OCI-LY1 (cell line): ENCODE measurements around the gene FRS3.
A peak's percentile ranks its signal among the peaks of the same experiment; 100 is the strongest.

Experiments used
- H2AFZ ChIP-seq: fragments of 200-600 bp; sonication (generic), shearing (Covaris generic); 2 replicates; pipeline ENCODE4 v1.6.0; 2014; ENCODE audit warnings: antibody characterized with exemption, mild to moderate bottlenecking, low read length
- H3F3A ChIP-seq: fragments of 200-600 bp; sonication (generic), shearing (Covaris generic); 2 replicates; pipeline ENCODE4 v1.6.0; 2014; ENCODE audit warnings: mild to moderate bottlenecking, antibody characterized with exemption, low read length, moderate library complexity; ENCODE audit not compliant: insufficient read depth
- H3K27ac ChIP-seq: fragments of 200-600 bp; sonication (generic); 2 replicates; pipeline ENCODE4 v1.5.1; 2014; ENCODE audit warnings: low read length, mixed run types, mild to moderate bottlenecking, low read depth; ENCODE audit not compliant: poor library complexity, severe bottlenecking
- H3K27me3 ChIP-seq: fragments of 200-600 bp; sonication (generic); 2 replicates; pipeline ENCODE4 v1.6.0; 2014; ENCODE audit warnings: antibody characterized with exemption, mild to moderate bottlenecking, low read length, moderate library complexity; ENCODE audit not compliant: insufficient read depth
- H3K36me3 ChIP-seq: fragments of 200-600 bp; sonication (generic); 2 replicates; pipeline ENCODE4 v1.6.1; 2014; ENCODE audit warnings: mild to moderate bottlenecking, antibody characterized with exemption, low read length, moderate library complexity, mixed read lengths; ENCODE audit not compliant: insufficient read depth
- H3K4me1 ChIP-seq: fragments of 200-600 bp; sonication (generic); 2 replicates; pipeline ENCODE4 v1.5.1; 2014; ENCODE audit warnings: mild to moderate bottlenecking, low read length, moderate library complexity; ENCODE audit not compliant: insufficient read depth, severe bottlenecking
- H3K4me2 ChIP-seq: fragments of 200-600 bp; sonication (generic), shearing (Covaris generic); 2 replicates; pipeline ENCODE4 v1.6.1; 2014; ENCODE audit warnings: low read length
- H3K4me3 ChIP-seq: fragments of 200-600 bp; sonication (generic); 2 replicates; pipeline ENCODE4 v1.5.1; 2014; ENCODE audit warnings: low read length, low read depth, mild to moderate bottlenecking, mixed read lengths; ENCODE audit not compliant: poor library complexity, severe bottlenecking
- H3K79me2 ChIP-seq: fragments of 200-600 bp; shearing (Covaris generic); 2 replicates; pipeline ENCODE4 v1.6.1; 2016; ENCODE audit warnings: mixed run types, low read length, mixed read lengths; ENCODE audit not compliant: insufficient read depth
- H3K9ac ChIP-seq: fragments of 200-600 bp; sonication (generic), shearing (Covaris generic); 2 replicates; pipeline ENCODE4 v1.6.1; 2014; ENCODE audit warnings: mild to moderate bottlenecking, low read length, mixed read lengths
- H3K9me2 ChIP-seq: fragments of 200-600 bp; sonication (generic), shearing (Covaris generic); 2 replicates; pipeline ENCODE4 v1.6.1; 2014; ENCODE audit warnings: low read depth, mild to moderate bottlenecking, low read length, mixed read lengths
- H3K9me3 ChIP-seq: fragments of 200-600 bp; shearing (Covaris generic); 2 replicates; pipeline ENCODE4 v1.6.1; 2014; ENCODE audit warnings: low read length, mixed read lengths
- H4K20me1 ChIP-seq: fragments of 200-600 bp; sonication (generic), shearing (Covaris generic); 2 replicates; pipeline ENCODE4 v1.6.0; 2016; ENCODE audit warnings: mild to moderate bottlenecking, low read length; ENCODE audit not compliant: insufficient read depth
- EZH2 ChIP-seq: fragments of 200-600 bp; sonication (generic), shearing (Covaris generic); IDR thresholded peaks from 2 replicates; pipeline ENCODE4 v1.8.0; 2017; ENCODE audit warnings: borderline replicate concordance, mixed run types, mild to moderate bottlenecking, antibody characterized with exemption, low read length, moderate library complexity, mixed read lengths
- TF ChIP-seq, protein P1 (sequence below): fragments of 200-600 bp; sonication (generic), shearing (Covaris generic); IDR thresholded peaks from 2 replicates; pipeline ENCODE4 v1.5.1; 2017; ENCODE audit warnings: mild to moderate bottlenecking, antibody characterized with exemption, low read length, moderate library complexity, mixed read lengths

The FRS3 gene

DNA sequence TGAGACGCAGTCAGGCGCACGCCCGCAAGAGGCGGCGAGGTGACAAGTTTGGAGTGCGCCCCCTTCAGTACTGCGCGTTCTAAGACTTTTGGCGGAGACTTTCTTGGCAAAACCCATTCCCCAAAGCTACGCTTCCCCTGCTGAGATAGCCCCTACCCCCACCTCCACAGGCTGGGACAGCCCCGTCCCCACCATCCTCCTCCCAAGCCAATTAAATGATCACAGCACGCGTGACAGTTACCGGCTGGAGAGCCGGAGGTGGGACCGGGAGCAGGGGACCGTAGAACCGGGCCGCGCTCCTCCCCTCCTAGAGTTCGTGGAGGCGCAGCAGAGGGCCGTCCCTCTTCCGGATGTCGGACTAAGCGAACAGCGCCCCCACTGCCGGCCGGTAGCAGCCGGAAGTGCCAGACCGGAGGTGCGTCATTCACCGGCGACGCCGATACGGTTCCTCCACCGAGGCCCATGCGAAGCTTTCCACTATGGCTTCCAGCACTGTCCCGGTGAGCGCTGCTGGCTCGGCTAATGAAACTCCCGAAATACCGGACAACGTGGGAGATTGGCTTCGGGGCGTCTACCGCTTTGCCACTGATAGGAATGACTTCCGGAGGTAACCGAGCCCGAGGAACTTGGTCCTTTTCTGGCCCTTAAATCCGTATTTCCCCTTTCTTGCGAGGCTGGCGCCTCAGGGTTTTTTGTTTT, 7.7 kb upstream of the FRS3 start, which contains the start of gene TOMM6:
TSS of gene TOMM6 (plus strand) at position 476 of the 699 bp plus-strand sequence. CDS start at position 480, 4 bp downstream.
- H3K27ac ChIP-seq, result peak within 1 kb of the TSS; percentile 73
- no peaks in the 10 kb centered on the region for H3F3A ChIP-seq
- peaks cover 18% of the 10 kb centered on the region for H3K4me1 ChIP-seq
- TF ChIP-seq EZH2, result no peak
- TF ChIP-seq, protein P1, sequence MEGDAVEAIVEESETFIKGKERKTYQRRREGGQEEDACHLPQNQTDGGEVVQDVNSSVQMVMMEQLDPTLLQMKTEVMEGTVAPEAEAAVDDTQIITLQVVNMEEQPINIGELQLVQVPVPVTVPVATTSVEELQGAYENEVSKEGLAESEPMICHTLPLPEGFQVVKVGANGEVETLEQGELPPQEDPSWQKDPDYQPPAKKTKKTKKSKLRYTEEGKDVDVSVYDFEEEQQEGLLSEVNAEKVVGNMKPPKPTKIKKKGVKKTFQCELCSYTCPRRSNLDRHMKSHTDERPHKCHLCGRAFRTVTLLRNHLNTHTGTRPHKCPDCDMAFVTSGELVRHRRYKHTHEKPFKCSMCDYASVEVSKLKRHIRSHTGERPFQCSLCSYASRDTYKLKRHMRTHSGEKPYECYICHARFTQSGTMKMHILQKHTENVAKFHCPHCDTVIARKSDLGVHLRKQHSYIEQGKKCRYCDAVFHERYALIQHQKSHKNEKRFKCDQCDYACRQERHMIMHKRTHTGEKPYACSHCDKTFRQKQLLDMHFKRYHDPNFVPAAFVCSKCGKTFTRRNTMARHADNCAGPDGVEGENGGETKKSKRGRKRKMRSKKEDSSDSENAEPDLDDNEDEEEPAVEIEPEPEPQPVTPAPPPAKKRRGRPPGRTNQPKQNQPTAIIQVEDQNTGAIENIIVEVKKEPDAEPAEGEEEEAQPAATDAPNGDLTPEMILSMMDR, result peak; percentile 88; the same call in 1 of the 2 replicates
- H3K36me3 ChIP-seq, result peaks cover 34% of the 10 kb centered on the region
- H3K9me3 ChIP-seq, result no peaks in the 10 kb centered on the region
- peak within 1 kb of the TSS; percentile 98 for H3K4me3 ChIP-seq
- H3K4me2 ChIP-seq, result peak within 1 kb of the TSS; percentile 82
- no peaks in the 10 kb centered on the region for H3K9me2 ChIP-seq
- no peak within 1 kb of the TSS for H2AFZ ChIP-seq
- no peaks in the 10 kb centered on the region for H3K27me3 ChIP-seq
- H3K79me2 ChIP-seq, result peaks cover 10% of the 10 kb centered on the region
- no peaks in the 10 kb centered on the region for H4K20me1 ChIP-seq
- peak within 1 kb of the TSS; percentile 99 for H3K9ac ChIP-seq

DNA sequence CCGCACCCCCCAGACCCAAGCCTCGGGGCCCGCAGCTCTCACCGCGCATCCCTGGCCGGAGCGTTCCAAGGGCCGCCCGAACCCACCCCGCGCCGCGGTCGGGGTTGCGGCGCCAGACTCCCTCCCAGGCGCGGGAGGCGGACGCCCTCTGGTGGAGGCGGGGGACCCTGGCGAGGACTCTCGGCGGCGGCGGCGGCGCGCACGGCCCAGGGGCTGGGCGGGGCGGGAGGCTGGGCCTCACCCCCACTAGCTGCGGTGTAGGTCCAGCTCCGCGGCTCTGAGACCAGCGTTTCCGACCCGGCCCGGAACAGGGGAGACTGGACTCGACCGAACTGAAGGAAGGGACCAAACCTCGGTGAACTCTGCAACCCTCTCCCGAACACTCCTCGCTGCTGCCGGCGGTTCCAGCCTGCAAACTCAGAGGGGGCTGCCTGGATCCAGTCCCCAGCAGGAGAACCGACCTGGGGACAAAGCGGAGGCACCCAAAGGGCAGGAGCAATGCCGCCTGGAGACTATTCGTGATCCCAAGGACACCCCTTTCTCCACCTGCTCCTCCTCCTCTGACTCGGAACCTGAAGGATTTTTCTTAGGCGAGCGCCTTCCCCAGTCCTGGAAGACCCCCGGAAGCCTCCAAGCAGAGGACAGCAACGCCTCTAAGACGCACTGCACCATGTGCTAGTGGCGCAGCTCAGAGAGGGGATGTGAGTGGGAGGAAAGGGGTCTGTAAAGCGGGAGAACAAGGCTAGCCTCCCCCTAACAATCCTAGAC, 6.9 kb upstream of the FRS3 start:
- peaks cover 18% of the 10 kb centered on the region for H3K4me1 ChIP-seq
- no peak for TF ChIP-seq EZH2
- TF ChIP-seq, protein P1, result peak; percentile 68

DNA sequence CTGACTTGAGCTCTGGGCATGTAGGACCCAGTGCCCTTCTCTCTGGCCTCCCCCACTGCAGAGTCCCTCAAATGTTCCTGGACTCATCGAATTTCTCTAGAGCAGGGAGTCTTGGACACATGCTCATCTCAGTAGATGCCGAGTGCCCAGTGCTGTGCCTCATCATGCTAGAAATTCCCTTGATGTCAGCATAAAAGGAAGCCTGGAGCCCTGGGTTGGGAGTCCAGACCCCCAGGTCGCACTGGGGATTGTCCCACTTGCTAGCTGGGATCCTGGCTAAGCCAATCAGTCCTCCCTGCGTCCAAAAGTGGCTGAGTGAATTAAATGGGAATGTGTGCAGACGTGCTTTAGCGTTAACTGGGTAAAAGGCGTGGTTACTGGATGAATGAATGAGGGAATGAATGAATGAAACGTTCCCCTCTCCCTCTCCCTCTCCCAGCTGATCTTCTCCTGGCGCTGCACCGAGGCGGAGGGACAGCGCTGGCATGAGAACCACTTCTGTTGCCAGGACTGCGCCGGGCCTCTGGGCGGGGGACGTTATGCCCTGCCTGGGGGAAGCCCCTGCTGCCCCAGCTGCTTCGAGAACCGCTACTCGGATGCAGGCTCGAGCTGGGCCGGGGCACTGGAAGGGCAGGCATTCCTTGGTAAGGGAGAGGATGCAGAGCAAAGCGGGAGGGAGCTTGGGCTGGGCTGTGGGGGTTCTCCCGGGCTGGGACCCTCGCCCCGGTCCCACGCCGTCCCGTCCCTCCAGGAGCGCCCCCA, 6.2 kb upstream of the FRS3 start:
- no peak overlapping the region for H3K27ac ChIP-seq
- peak overlapping the region; percentile 82 for H3K4me2 ChIP-seq
- H3F3A ChIP-seq, result no peaks in the 10 kb centered on the region
- peaks cover 10% of the 10 kb centered on the region for H3K79me2 ChIP-seq
- H3K9me3 ChIP-seq, result no peaks in the 10 kb centered on the region
- H3K27me3 ChIP-seq, result 0 out of 2 replicates have a peak, but pooled peaks cover 4% of the 10 kb centered on the region
- peaks cover 20% of the 10 kb centered on the region for H3K4me1 ChIP-seq
- peaks cover 20% of the 10 kb centered on the region for H3K36me3 ChIP-seq
- H3K9ac ChIP-seq, result peak overlapping the region; percentile 99
- no peaks in the 10 kb centered on the region for H3K9me2 ChIP-seq
- H4K20me1 ChIP-seq, result no peaks in the 10 kb centered on the region
- no peak overlapping the region for H2AFZ ChIP-seq
- no peak for TF ChIP-seq EZH2
- TF ChIP-seq, protein P1, result no peak
- H3K4me3 ChIP-seq, result peak overlapping the region; percentile 98

More for the DNA sequence above, 6.9 kb upstream of the FRS3 start:
- Histone ChIP-seq H4K20me1 (no peaks in the 10 kb centered on the region), H3K36me3 (peaks cover 27% of the 10 kb centered on the region), H3K9ac (peak overlapping the region; percentile 99), H2AFZ (no peak overlapping the region), H3K27ac (peak overlapping the region; percentile 73), H3K9me2 (no peaks in the 10 kb centered on the region), H3K4me3 (peak overlapping the region; percentile 98), H3K9me3 (no peaks in the 10 kb centered on the region), H3F3A (no peaks in the 10 kb centered on the region), H3K27me3 (no peaks in the 10 kb centered on the region), H3K79me2 (peaks cover 10% of the 10 kb centered on the region), H3K4me2 (peak overlapping the region; percentile 82)
